Erythroblast (primary cell): ENCODE results near the gene LRRC4B.
A peak's percentile ranks its signal among the peaks of the same experiment; 100 is the strongest.

Experiments
- DNase-seq, 2 experiments: peaks; one replicate each; lab custom pipeline; 2025; lab: John Stamatoyannopoulos, UW
- GATA1 ChIP-seq: IDR thresholded peaks from 2 replicates; pipeline ENCODE4 v1.6.1; 2011; ENCODE audit warnings: low read depth, mild to moderate bottlenecking, control low read depth, low read length, moderate library complexity
- POLR2A ChIP-seq: IDR thresholded peaks from 2 replicates; pipeline ENCODE4 v1.6.1; 2011; ENCODE audit warnings: mild to moderate bottlenecking, low read length

LRRC4B gene

DNA sequence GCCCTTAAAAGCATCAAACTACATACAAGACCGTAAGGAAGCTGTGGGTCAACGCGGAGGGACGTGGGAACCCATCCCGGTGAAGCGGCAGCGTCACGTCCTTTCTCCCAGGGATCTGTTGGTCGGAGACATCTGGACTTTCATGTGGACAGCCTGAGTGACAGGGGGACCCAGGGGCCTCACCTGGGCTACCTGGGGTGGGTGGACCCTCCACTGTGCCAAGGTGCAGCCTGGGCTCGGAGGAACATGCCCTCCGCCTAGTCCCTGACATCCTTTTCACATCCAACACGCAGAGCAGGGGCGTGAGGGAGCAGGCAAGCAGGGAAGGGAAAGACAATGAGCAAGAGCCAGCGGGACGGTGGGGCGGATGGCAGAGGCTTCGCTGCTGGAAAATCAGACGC lies 77.8 kb downstream of the LRRC4B start:
- no peak for DNase-seq
- TF ChIP-seq GATA1 (no peak), POLR2A (no peak)

DNA sequence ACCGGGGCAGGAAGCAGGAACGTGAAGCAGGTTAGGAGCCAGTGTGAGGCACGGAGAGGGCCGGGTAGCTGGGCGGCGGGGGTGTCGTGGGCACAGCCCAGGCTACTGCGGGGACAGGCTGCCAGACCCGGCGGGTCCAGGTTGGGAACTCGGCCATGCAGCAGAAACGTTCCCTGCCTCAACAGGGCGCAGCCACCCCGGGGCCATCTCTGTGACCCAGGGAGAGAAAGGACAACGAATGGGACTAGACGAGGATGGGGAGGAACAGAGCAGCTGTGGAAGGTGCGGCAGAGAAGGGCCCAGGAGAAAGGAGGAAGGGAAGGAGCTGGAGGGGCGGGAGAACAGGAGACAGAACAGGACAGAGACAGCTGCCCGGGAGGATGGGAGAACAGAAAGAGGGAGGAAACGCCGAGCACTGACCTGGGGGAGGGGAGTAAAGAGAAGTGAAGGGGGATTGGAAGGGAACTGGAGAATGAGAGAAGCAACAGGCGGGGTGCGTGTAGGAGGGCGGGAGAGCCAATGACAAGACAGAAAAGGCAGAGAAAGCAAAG lies 78.7 kb downstream of the LRRC4B start:
- DNase-seq: no peak
- no peak for TF ChIP-seq GATA1
- TF ChIP-seq POLR2A: no peak

DNA sequence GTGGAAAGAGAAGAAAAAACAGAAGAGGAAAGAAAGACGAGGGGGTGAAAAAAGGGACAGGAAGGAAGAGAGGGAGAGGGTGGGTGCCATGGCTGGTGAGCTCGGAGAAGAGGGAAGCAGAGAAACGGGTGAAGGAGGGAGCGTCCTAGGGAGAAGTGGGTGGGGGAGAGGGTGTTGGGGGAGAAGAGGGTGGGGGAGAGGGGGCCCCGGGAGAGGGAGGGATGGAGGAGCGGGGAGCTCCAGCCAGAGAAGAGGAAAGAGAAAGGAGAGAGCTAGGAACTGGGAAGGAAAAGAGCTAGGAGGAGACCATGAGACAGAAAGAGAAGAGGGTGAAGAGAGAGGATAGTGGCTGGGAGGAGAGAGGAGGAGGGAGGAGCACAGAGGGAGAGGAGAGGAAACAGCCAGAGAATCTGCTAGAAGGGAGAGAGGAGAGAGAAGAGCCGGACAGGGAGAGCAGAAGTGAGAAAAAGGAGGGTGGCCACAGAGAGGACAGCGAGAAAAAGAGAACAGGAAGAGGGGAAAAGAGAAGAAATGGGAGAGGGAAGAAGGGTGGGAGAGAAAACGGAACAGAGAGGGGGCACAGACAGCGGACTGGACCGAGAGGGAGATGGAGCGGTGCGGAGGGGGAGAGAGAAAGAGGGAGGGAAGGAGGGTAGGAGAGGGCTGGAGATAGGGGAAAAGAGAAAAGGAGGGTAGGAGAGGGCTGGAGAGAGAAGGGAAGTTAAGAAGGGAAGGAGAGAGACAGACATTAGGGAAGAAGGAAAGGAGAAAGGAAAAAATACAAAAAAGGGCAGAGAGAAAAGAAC lies 79.6 kb downstream of the LRRC4B start:
- TF ChIP-seq GATA1 (no peak), POLR2A (no peak)
- DNase-seq: no peak

DNA sequence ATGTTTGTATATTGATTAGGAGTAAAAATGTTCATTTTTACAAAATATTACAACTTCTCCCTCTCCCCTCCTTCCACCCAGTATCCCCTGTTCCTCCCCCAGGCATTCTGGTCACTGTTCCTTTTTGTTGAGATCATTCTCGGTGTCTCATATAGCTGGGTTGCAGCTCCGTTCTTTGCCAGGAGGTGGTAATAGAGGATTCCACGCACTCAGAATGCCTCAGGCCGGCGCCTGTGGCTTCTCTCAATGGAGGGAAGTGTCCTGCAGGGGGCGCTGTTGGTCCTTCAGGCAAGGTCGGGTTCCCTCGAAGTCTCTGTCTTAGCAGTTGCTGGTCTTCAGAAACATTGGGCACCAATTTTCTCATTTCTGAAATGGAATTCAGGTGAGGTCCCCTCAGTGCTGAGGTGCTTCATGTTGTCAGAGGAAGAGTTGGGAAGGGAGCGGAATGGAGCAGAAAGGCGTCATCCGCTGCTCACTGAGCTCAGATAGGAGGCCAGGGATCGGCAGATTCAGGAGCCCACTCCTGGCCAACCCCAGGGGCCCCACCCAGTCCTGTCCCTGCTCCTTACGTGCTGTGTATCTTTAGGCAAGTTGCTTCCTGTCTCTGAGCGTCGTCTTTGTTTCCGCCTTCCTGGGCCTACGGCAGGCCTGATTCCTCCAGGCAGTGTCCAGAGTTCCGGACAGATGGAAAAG lies 81.3 kb downstream of the LRRC4B start:
- TF ChIP-seq POLR2A (no peak), GATA1 (no peak)
- DNase-seq: peak; percentile 75 to 84

DNA sequence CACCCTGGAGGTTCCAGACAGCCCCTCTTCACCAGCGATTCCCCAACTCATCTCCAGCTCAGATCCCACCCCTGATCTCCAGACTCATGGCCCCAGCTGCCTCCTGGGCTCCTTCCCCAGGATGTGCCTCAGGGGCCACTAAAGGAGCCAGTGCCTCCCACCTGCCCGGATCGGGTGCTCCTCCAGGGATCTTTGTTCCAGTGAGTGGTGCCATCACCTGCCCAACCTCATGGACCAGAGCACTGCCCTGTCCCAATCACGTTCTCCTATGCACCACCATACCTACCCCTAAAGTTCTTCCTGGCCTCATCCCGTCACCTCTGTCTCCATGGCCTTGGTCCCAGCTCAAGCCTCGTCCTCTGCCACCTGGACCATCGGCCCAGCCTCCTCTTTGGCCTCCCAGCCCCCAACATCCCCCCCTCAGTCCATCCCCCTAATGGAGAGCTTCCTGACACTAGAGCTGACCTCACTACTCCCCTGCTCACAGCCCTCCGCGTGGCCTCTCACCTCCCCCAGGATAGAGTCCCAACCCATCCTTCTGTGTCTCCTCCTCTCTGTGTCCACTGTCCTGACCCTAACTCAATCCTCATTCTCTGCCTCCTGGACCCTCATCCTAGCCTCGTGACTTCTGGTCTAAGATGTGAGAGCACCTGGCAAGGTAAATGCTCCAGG lies 82.8 kb downstream of the LRRC4B start:
- TF ChIP-seq POLR2A: no peak
- TF ChIP-seq GATA1: no peak
- DNase-seq: no peak

DNA sequence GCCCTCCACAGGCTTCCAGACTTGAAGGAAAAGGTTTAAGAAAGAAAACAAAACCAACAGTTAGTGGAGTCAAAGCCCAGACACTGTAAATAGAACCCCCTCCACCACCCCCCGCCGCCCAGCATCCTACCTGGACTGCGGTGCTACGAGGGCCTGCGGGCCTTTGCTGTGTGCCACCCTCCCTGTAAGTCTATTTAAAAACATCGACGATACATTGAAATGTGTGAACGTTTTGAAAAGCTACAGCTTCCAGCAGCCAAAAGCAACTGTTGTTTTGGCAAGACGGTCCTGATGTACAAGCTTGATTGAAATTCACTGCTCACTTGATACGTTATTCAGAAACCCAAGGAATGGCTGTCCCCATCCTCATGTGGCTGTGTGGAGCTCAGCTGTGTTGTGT lies 85.3 kb downstream of the LRRC4B start:
- TF ChIP-seq POLR2A (no peak), GATA1 (no peak)
- DNase-seq: no peak

DNA sequence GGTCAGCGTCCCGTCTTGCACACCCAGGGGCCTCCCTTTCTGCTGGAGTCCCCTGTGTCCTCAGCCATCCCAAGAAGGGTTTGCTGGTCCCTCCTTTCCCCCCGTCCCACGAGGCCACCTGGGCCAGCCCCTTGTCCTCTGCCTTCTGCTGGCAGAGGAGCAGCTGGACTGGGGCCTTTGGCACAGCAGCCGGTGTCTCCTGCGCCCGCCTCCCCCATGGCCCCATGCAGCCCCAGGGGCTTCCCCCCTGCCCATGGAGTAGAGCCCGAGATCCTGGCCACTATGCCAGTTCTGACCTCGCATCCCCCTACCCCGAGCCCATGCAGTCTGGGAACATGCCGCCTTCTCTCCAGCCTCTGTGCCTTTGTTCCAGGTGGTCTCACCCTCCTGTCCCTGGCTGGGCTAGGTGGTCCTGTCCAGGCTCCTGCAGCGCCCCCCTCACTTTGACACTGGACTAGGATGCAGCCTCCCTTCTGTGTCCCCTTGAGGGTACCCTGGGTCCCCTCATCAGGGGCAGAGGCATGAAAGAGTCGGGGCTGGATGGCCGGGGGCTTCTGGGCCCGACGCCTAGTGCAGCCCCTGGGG lies 85.9 kb downstream of the LRRC4B start:
- TF ChIP-seq GATA1 (no peak), POLR2A (no peak)
- DNase-seq: no peak

DNA sequence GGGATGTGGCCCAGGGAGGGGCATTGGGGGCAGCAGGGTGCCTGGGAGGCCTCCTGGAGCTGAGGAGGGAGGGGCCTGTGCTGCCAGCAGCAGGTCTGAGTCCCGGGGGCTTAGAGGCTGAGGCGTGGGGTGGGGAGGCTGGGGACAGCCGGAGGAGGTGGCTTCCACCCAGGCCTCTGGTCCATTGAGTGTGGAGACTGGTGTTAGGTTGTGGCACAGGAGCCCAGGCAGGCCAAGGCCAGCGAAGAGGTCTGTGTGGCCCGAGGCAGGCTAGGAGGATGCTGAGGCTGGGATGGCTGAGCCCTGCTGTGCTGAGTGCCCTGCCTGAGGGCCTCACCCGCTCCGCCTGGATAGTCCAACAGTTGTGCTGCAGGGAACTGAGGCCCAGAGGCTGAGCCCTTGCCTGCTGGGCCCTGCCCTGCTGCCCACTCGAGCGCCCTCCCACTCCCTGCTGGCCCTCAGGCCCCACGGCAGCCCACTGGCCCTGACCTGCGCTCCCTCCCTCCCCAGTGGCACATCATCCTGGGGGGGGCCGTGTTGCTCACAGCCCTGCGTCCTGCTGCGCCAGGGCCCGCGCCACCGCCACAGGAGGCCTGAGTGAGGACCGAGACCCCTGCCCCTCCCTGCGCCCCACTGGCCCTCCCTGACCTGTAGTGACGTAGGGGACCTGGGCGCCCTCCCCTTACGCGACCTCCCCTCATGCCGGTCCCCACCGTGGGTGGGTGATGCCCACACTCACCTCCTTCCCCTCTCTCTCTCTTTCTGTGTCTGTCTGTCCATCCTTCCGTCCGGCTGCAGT lies 86.7 kb downstream of the LRRC4B start:
- TF ChIP-seq POLR2A: no peak
- no peak for TF ChIP-seq GATA1

DNA sequence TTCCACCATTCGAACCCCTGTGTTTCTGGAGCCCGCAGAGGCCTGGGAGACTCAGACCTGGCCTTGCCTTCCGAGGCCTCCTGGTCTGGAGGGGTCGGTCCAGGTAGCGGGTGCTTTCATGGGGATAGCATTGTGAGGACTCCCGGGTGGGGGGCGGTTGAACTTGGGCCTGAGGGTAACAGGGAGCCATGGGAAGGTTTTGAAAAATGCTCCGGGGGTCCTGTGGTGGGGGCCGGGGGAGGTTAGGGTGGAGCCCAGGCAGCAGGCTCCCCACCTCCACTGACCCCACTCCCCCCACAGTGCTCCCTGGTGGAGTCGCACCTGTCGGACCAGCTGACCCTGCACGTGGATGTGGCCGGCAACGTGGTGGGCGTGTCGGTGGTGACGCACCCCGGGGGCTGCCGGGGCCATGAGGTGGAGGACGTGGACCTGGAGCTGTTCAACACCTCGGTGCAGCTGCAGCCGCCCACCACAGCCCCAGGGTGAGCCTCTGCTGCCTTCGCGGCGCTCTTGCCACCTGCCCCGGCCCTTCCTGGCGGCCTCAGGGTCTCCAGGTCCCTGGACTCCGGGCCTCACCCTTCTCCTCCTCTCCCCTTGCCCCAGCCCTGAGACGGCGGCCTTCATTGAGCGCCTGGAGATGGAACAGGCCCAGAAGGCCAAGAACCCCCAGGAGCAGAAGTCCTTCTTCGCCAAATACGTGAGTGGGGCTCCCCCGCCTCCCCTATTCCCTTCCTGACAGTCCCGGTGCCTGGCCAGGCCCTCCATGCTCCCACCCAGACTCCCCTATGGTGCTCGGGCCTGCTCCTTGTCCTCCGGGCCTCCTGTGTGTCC lies 87.7 kb downstream of the LRRC4B start:
- no peak for DNase-seq
- no peak for TF ChIP-seq GATA1
- TF ChIP-seq POLR2A: no peak

More for the DNA sequence above, 86.7 kb downstream of the LRRC4B start:
- no peak for DNase-seq

DNA sequence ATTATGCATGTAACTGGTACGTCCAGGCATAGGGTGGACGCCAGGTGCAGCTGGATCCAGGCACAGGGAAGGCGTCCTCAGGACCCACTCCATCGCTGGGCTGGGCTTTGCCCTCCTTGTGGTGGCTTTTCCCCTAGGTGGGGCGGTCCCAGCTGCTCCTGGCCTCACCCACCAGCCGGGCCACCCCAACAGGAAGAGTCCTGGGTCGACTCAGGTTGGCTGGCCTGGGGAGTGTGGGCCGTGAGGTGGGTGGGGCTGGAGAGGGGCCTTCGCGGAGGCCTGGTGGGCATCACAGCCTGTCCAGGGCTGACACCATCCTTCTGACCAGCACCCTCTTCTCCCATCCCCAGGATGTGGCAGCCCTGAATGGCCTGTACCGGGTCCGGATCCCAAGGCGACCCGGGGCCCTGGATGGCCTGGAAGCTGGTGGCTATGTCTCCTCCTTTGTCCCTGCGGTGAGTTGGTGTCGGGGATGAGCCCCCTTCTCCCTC lies 88.4 kb downstream of the LRRC4B start:
- TF ChIP-seq POLR2A (no peak), GATA1 (no peak)
- DNase-seq: no peak

DNA sequence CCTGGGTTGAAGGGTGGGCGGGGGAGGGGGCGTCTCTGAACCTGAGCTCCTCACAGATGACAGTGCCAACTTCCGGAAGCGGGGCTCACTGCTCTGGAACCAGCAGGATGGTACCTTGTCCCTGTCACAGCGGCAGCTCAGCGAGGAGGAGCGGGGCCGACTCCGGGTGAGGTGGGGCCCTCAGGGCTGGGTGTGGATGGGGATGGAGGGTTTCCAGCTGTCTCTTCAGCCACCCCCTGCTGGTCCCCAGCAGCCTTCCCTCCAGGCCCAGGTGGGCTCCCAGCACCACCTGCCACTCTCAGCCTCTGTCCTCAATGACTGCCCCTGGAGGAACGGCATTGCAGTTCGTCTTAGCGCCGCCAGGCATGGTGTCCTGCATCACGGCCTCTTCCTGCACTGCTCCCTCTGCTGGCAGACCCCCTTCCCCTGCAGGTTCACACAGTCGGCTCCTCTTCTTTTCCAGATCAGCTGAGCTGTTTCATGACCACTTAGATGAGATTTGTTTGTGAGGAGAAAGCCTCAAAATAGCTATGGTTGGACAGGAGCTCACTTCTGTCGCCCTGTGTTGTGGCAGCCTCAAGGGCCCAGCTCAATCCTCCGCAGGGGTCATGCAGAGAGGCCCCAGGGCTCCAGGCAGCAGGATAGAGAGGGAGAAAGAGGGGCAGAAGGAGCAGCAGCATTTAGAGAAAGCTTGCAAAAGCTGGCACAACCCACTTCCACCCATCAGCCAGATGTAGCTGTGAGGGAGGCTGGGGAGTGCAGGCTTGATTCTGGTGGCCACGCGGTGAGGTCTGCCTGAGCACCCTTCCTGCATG lies 89.1 kb downstream of the LRRC4B start:
- TF ChIP-seq POLR2A (no peak), GATA1 (no peak)
- DNase-seq: peak; percentile 33 to 38
